SU-DHL-6 (cell line): ENCODE data around the gene IFITM2.
"Not testable (repeated sequence)": the region's sequence is repeated elsewhere in the genome, so short reads cannot be mapped to it uniquely, and the experiment has no call there.

Experiments used
- H2AFZ ChIP-seq: fragments of 200-600 bp; sonication (generic); 2 replicates; pipeline ENCODE4 v1.6.1; 2014; ENCODE audit warnings: low read depth, mild to moderate bottlenecking, moderate library complexity, mixed read lengths, antibody characterized with exemption, low read length; ENCODE audit not compliant: severe bottlenecking
- H3F3A ChIP-seq: fragments of 200-600 bp; shearing (Covaris generic); 2 replicates; pipeline ENCODE4 v1.6.0; 2016; ENCODE audit warnings: antibody characterized with exemption, mild to moderate bottlenecking; ENCODE audit not compliant: insufficient read depth
- H3K27ac ChIP-seq: fragments of 200-600 bp; sonication (generic); 2 replicates; pipeline ENCODE4 v1.5.1; 2016; ENCODE audit warnings: low read depth, mild to moderate bottlenecking, low read length, moderate library complexity, mixed read lengths
- H3K27me3 ChIP-seq: fragments of 200-600 bp; sonication (generic), shearing (Covaris generic); 2 replicates; pipeline ENCODE4 v1.6.0; 2014; ENCODE audit warnings: mild to moderate bottlenecking, low read length
- H3K36me3 ChIP-seq: fragments of 200-600 bp; sonication (generic); 2 replicates; pipeline ENCODE4 v1.6.1; 2014; ENCODE audit warnings: mild to moderate bottlenecking, low read length, mixed read lengths
- H3K4me2 ChIP-seq: fragments of 300-600, 200-600 bp; shearing (Covaris generic), sonication (generic); 2 replicates; pipeline ENCODE4 v1.6.0; 2014; ENCODE audit warnings: low read length, low read depth, mild to moderate bottlenecking; ENCODE audit not compliant: poor library complexity, severe bottlenecking
- H3K4me3 ChIP-seq: fragments of 200-600 bp; sonication (generic); 2 replicates; pipeline ENCODE4 v1.5.1; 2014; ENCODE audit warnings: antibody characterized with exemption, low read length, mild to moderate bottlenecking, mixed read lengths; ENCODE audit not compliant: insufficient read depth, poor library complexity, severe bottlenecking
- H3K79me2 ChIP-seq: fragments of 200-600 bp; sonication (generic); 2 replicates; pipeline ENCODE4 v1.6.1; 2014; ENCODE audit warnings: mild to moderate bottlenecking, low read length, moderate library complexity; ENCODE audit not compliant: insufficient read depth
- H3K9ac ChIP-seq: fragments of 200-600 bp; sonication (generic); 2 replicates; pipeline ENCODE4 v1.7.0; 2014; ENCODE audit warnings: mild to moderate bottlenecking, low read length
- H3K9me2 ChIP-seq: fragments of 200-600 bp; sonication (generic); replicated peaks from 2 replicates; pipeline ENCODE4 v1.6.1; 2014; ENCODE audit warnings: low read length; ENCODE audit not compliant: insufficient read depth
- H3K9me3 ChIP-seq: fragments of 200-600 bp; sonication (generic); 2 replicates; pipeline ENCODE4 v1.6.1; 2014; ENCODE audit warnings: low read length, mixed read lengths; ENCODE audit not compliant: insufficient read depth
- H4K20me1 ChIP-seq: fragments of 200-600 bp; sonication (generic); 2 replicates; pipeline ENCODE4 v1.6.1; 2014; ENCODE audit warnings: low read depth, mild to moderate bottlenecking, antibody characterized with exemption, low read length, moderate library complexity, mixed read lengths
- CTCF ChIP-seq: fragments of 200-600 bp; sonication (generic); IDR thresholded peaks from one replicate; pipeline ENCODE4 v1.5.1; 2017; ENCODE audit warnings: antibody characterized with exemption, mild to moderate bottlenecking, low read length, moderate library complexity; ENCODE audit not compliant: insufficient read depth, poor library complexity, severe bottlenecking
- EZH2phosphoT487 ChIP-seq: fragments of 200-600 bp; sonication (generic), shearing (Covaris generic); conservative IDR thresholded peaks from 2 replicates; pipeline ENCODE4 v1.6.1; 2018; ENCODE audit warnings: mild to moderate bottlenecking, antibody characterized with exemption, low read length, moderate library complexity, mixed read lengths

Gene IFITM2

GRCh38 chr11:312092-312816 lies 4.6 kb downstream of the IFITM2 start:
- Histone ChIP-seq H3K9me2 (no peaks in the 10 kb centered on the region), H3K9me3 (no peaks in the 10 kb centered on the region), H3K27me3 (no peaks in the 10 kb centered on the region), H3K36me3 (no peaks in the 10 kb centered on the region), H3F3A (no peaks in the 10 kb centered on the region), H3K9ac (no peak overlapping the region), H3K27ac (no peak overlapping the region), H3K4me3 (no peak overlapping the region), H4K20me1 (no peaks in the 10 kb centered on the region), H2AFZ (no peak overlapping the region), H3K79me2 (no peaks in the 10 kb centered on the region), H3K4me2 (no peak overlapping the region)
- TF ChIP-seq EZH2phosphoT487 (no peak), CTCF (no peak)

GRCh38 chr11:313304-313786 lies 5.7 kb downstream of the IFITM2 start:
- no peak overlapping the region for H3K9ac ChIP-seq
- no peaks in the 10 kb centered on the region for H4K20me1 ChIP-seq
- no peak overlapping the region for H3K27ac ChIP-seq
- H3F3A ChIP-seq, result no peaks in the 10 kb centered on the region
- no peak overlapping the region for H2AFZ ChIP-seq
- H3K4me2 ChIP-seq, result no peak overlapping the region
- no peaks in the 10 kb centered on the region for H3K36me3 ChIP-seq
- no peaks in the 10 kb centered on the region for H3K27me3 ChIP-seq
- no peaks in the 10 kb centered on the region for H3K79me2 ChIP-seq
- TF ChIP-seq CTCF (no peak), EZH2phosphoT487 (no peak)
- H3K9me2 ChIP-seq, result no peaks in the 10 kb centered on the region
- no peak overlapping the region for H3K4me3 ChIP-seq
- H3K9me3 ChIP-seq, result no peaks in the 10 kb centered on the region

- Histone ChIP-seq H4K20me1 (no peaks in the 10 kb centered on the region), H3K4me3 (no peak within 1 kb of the TSS), H3K36me3 (no peaks in the 10 kb centered on the region), H3K9me3 (no peaks in the 10 kb centered on the region), H3K27me3 (no peaks in the 10 kb centered on the region), H3K27ac (no peak within 1 kb of the TSS), H3K79me2 (no peaks in the 10 kb centered on the region), H3F3A (no peaks in the 10 kb centered on the region), H3K9ac (no peak within 1 kb of the TSS), H3K4me2 (no peak within 1 kb of the TSS), H2AFZ (no peak within 1 kb of the TSS), H3K9me2 (no peaks in the 10 kb centered on the region)
- TF ChIP-seq EZH2phosphoT487, result no peak
These were observed 6.4 kb downstream of the IFITM2 start, which contains the start of gene IFITM1 for GRCh38 chr11:313787-314553. Gene IFITM1 (plus strand): TSS chr11:314040. CDS start chr11:314171, 131 bp downstream.

GRCh38 chr11:314554-314875 lies 6.9 kb downstream of the IFITM2 start:
- H3K27me3 ChIP-seq, H3K4me3 ChIP-seq, H3K9me2 ChIP-seq, H4K20me1 ChIP-seq, H2AFZ ChIP-seq, H3K4me2 ChIP-seq, H3K36me3 ChIP-seq, H3F3A ChIP-seq, H3K79me2 ChIP-seq, H3K27ac ChIP-seq, H3K9me3 ChIP-seq, H3K9ac ChIP-seq: not testable (repeated sequence)
